Measurements from ENCODE around the gene TJP3.

Gene TJP3

GRCh38 chr19:3671680-3672574, 36.3 kb upstream of the TJP3 start:
- DNase-seq (ENCODE audit: extremely low read depth in 1 of 2, low read depth in 1 of 2) = peak; percentile 59 to 62

DNA sequence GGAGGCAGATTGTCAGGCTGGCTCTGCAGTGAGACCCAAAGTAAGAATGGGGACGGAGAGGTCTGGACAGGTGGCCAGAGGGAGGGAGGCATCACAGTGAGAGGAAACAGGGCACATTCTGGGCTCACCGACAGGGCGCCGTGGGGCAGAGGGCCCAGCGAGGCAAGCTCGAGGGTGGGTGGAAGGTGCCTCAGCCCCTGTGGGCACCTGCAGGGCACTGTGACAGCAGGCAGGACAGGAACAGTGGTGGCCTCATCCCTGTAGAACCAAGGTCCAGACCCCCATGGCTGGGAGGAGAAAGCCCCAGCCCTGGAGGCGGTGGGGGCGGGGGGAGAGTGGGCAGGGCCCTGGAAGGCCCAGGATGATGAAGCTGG, 35.6 kb upstream of the TJP3 start:
- DNase-seq (ENCODE audit: extremely low read depth in 1 of 2, low read depth in 1 of 2) = no peak

DNA sequence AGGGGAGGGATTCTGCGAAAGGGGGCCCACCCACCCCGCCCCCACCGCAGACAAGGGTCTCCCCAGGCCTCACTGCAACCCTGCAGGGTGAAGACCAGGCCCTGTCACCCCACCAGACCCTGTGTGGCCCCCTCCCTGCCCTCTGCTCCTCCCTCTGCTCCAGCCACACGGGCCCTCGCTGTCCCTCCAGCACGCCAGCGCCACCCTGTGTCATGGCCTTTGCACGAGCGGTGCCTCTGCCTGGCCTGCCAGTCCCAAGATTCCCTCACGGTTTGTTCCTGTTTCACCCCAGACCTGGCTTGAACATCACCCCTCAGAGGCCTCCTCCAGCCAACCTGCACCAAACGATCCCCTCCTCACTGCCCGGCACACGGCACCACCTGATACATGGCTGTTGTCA, 35.2 kb upstream of the TJP3 start:
- no peak for DNase-seq (ENCODE audit: extremely low read depth in 1 of 2, low read depth in 1 of 2)

DNA sequence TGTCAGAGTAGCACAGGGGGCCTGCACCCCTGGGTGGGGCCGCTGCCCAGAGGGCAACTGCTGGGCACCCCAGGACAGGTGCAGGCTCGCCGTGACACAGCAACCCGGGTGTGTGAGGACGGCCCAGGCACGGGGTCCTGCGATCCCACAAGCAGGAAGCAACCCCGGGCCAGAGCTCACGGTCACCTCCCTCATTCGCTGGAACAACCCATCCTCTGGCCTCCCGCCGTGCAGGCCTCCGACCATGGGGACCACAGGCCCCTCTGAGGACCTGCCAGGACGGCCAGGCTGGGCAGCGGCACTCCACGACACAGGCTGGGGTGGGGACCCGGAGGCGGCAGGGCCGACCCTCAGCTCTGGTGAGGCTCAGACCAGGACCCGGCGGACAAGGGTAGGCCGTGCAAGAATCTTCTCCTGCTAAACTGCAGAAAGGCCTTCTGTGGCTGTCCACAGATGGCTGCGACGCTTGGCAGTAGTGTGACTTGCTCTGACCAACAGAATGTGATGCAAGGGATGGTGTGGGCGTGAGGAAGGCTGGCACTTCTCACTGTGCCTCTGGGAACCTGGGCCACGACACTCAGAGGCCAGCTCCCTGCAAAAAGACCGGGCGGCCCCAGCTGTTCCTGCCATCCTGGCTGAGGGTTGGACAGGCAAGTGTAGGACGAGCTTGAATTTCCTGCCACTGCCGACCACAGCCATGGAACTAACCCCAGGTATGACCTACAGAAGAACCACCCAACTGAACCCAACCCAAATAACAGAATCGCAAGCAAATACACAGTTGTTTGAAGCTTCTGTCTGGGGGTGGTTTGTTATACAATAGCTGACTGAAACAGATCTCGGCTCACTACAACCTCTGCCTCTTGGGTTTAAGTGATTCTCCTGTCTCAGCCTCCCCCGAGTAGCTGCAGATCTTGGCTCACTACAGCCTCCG, 34.4 kb upstream of the TJP3 start:
- DNase-seq (ENCODE audit: extremely low read depth in 1 of 2, low read depth in 1 of 2) = no peak

DNA sequence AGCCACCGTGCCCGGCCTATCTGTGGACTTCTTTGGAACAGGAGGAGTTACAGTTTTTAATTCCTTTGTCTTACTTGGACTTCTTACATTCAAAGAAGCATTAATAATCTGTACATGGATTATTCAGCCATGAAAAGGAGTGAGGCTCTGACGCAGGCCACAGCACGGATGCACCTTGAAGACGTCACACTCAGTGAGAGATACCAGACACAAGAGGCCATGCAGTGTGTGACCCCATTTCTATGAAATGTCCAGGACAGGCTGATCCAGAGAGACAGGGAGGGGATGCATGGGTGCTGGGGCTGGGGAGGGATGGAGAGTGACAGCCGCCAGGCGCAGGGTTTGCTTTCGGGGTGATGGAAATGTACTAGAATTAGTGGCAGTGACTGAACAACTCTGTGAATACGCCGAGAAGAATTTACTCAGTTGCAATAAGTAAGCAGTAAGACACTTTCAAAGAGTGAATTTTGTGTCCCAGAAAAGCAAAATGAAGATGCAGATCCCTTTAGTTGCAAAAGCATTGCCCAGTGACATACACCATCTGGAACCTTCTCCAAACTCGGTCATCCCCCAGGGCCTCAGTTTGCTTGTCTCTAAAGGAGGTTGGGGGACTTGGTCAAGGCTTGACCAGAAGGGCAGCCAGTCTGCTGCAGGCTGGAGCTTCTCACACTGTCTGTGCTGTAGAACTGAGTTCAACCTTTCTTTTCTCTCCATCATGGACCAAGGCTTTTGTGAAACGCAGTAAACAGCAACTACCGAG, 33.2 kb upstream of the TJP3 start:
- no peak for DNase-seq (ENCODE audit: extremely low read depth in 1 of 2, low read depth in 1 of 2)

DNA sequence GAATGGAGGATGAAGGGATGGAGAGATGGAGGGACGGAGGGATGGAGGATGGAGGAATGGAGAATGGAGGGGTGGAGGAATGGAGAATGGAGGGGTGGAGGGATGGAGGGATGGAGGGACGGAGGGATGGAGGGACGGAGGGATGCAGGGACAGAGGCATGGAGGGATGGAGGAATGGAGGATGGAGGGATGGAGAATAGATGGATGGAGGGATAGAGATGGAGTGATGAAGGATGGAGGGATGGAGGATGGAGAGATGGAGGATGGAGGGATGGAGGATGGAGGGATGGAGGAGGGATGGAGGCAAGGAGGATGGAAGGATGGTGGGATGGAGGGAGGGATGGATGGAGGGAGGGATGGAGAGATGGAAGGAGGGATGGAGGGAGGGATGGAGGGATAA, 30.0 kb upstream of the TJP3 start:
- no peak for DNase-seq (ENCODE audit: extremely low read depth in 1 of 2, low read depth in 1 of 2)

GRCh38 chr19:3679138-3679537, 29.0 kb upstream of the TJP3 start:
- DNase-seq (ENCODE audit: extremely low read depth in 1 of 2, low read depth in 1 of 2) = no peak

GRCh38 chr19:3679581-3679980, 28.6 kb upstream of the TJP3 start:
- DNase-seq (ENCODE audit: extremely low read depth in 1 of 2, low read depth in 1 of 2) = no peak

- DNase-seq (ENCODE audit: extremely low read depth in 1 of 2, low read depth in 1 of 2) = no peak
Observed at GRCh38 chr19:3680939-3681338, 27.2 kb upstream of the TJP3 start.

DNA sequence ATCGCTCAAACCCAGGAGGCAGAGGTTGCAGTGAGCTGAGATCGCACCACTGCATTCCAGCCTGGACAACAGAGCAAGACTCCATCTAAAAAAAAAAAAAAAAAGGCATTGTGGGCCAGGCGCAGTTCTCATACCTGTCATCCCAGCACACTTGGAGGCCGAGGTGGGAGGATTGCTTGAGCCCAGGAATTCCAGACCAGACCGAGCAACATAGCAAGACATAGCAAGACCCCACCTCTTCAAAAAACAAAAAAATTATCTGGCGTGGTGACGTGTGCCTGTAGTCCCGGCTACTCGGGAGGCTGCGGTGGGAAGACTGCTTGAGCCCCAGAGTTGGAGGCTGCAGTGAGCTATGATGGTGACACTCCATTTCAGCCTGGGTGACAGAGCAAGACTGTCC, 25.9 kb upstream of the TJP3 start:
- DNase-seq (ENCODE audit: extremely low read depth in 1 of 2, low read depth in 1 of 2) = no peak

GRCh38 chr19:3682741-3683404, 25.3 kb upstream of the TJP3 start:
- no peak for DNase-seq (ENCODE audit: extremely low read depth in 1 of 2, low read depth in 1 of 2)

DNA sequence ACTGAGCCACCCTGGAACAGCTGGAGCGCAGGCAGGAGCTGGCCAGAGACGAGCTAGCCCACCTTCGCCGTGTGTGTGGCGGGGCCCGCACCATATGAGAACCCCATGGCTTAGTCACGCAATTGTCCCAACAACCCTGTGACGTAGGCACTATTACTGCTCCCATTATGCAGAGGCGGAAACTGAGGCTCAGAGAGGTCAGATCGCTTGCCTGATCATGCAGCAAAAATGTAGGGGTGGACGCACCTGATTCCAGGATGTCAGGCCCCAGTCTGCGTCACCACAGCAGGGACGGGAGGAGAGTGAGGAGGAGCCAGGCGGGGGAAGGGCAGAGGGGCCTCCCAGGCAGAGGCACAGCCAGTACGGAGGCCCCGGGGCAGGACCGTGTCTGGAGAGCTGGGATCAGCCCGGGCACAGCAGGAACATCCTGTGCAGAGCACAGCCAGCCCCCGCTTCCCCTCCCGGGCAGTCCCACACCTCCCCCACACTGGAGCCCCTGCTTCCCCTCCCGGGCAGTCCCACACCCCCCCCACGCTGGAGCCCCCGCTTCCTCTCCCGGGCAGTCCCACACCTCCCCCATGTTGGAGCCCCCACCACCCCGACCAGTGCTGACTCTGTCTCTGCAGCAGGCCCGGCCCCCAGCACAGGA, 24.7 kb upstream of the TJP3 start:
- DNase-seq (ENCODE audit: extremely low read depth in 1 of 2, low read depth in 1 of 2) = no peak

- DNase-seq (ENCODE audit: extremely low read depth in 1 of 2, low read depth in 1 of 2) = no peak
Observed at GRCh38 chr19:3684054-3684816, 23.9 kb upstream of the TJP3 start.

DNA sequence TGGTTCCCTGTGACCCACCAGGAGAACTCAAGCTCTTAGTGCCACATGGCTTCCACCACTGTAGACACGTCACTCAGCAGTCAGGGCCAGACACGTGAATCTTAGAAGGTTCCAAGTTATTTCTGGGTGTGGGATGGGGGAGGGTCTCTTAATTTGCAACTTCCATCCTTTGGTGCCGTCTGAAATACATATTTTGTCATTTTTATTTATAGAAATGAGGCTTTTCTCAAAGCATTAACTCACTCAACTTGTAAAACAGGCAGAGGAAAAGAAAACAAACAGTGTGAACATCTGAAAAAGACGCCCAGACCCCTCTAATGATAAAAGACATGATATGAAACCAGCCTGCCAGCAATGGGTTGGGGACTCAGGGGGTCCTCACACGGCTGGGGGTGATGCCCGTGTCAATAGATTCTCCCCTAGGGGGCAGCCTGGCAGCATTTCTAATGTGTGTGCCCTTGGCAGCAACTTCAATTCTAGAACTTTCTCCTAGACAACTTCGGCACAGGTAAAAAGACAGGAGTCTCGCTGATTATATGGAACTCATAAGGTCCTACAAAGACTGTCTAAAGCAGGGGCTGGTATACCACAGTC, 23.3 kb upstream of the TJP3 start:
- DNase-seq (ENCODE audit: extremely low read depth in 1 of 2, low read depth in 1 of 2) = no peak

DNA sequence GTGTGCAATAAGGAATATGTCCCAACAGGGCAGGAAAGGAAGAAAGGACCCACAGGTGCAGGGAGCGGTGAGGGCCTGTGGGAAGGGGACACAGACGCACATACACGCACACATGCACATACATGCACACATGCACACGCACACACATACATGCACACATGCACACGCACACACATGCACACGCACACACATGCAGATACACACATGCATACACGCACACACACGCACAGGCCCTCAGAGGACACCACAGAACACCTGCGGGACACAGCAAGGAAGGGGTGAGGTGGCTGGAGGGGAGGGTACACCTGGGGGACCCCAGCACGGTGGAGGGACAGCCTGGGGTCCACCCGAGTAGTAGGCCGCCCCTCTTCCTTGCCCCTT, 20.8 kb upstream of the TJP3 start:
- no peak for DNase-seq (ENCODE audit: extremely low read depth in 1 of 2, low read depth in 1 of 2)

DNA sequence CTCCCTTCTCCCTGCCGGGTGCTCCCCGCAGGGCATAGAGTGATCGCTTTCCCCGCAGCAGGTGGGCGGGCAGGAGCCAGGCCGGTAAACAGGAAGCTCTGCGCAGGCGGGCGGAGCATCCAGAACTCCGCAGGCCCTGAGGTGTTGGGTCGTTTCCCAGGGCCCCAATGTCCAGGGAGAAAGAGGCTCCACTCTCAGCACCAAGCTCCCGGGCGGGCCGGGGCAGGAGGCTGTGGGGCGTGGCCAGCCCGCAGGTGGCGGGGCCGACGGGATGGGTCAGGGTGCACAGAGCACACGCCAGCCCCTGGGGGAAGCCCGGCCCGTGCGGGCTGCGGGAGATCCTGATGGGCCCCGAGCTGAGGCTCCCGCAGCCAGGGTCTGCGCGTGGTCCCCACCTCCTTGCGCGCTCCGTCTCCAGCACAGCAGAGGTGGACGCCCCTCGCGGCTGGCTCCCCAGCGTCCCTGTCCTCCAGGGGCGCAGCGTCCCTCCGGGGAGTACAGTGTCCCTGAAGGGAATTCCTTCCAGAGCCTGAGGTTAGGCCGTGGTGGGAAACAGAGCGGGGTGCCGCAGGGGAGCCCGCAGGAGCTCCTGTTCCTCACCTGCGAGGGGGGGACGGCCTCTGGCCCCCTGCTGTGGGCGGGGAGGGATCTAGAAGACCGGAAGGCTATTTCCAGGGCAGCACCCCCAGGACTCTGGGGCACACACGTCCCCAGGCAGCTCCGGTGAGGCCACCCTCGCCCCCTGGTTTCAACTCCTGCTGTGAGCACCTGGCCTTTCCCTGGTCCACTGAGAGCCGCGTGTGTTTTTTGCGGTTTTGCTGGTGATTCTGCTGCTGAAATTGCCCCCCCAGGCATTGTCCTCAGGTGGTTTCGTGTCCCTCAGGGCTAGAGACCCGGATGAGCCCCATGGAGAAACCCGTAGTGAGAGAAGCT, 20.1 kb upstream of the TJP3 start:
- DNase-seq (ENCODE audit: extremely low read depth in 1 of 2, low read depth in 1 of 2) = no peak

DNA sequence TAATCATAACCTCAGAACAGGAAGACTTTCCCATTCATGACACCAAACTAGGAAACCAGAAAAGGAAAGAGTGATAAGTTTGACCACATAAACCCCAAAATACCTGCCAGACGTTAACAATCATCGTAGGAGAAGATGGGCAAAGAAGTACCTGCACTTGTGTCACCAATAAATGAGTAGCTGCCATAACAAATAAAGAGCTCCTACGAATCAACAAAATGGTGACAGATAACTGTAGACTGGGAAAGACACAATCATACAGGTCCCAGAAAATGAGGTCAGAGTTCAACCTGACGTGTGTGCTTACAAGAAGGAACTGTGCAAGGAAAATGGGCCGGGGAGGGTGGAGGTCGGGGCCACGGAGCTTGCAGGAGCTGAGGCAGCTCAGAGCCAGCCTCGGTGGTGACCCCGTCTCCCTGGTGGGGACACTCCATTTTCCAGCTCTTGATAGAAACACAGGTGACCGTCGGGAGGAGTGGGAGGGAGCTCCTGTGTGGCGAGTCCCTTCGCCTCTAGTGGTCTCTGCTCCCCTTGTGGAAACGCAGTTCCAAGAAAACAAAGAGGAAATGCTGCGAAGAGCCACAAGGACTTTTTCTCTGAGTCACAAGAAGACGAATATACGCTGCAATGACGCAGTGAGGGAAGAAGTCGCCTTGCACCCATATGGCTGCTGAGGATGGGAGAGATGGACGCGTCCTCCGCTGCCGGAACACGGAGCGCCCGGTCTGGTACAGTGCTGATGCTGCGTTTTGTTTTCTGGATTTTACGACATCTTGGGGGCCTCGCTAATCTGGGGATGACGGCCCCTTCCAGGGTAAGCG, 17.4 kb upstream of the TJP3 start:
- no peak for DNase-seq (ENCODE audit: extremely low read depth in 1 of 2, low read depth in 1 of 2)
